HepG2 (cell line): ENCODE data around the gene MRFAP1L1. TPM values are rescaled to one million over a fixed set of nuclear protein-coding genes. Genes with fewer than 3 reads are reported as not detected.

Experiments
- ARNTL ChIP-seq: sonication (generic); formaldehyde crosslinking; IDR thresholded peaks from 2 replicates; pipeline ENCODE4 v1.4.0; 2020; ENCODE audit warnings: mild to moderate bottlenecking, missing genetic modification reagents
- BCL6 ChIP-seq: IDR thresholded peaks from 2 replicates; pipeline ENCODE4 v1.6.1; 2016; ENCODE audit warnings: missing genetic modification reagents, missing compliant biosample characterization
- CAMTA2 ChIP-seq: sonication (generic); formaldehyde crosslinking; IDR thresholded peaks from 2 replicates; pipeline ENCODE4 v1.4.0; 2020; ENCODE audit warnings: mild to moderate bottlenecking, missing genetic modification reagents, borderline replicate concordance
- CENPX ChIP-seq: sonication (generic); formaldehyde crosslinking; IDR thresholded peaks from 2 replicates; pipeline ENCODE4 v1.9.0; 2021; ENCODE audit warnings: mild to moderate bottlenecking, missing genetic modification reagents, moderate library complexity
- DPF2 ChIP-seq: sonication (generic); formaldehyde crosslinking; IDR thresholded peaks from 2 replicates; pipeline ENCODE4 v1.4.0; 2020; ENCODE audit warnings: mild to moderate bottlenecking, low read depth, missing genetic modification reagents, borderline replicate concordance
- MAZ ChIP-seq, 2 experiments: sonication (generic) in 1 of 2; formaldehyde crosslinking in 1 of 2; IDR thresholded peaks; 2 replicates each; pipeline versions ENCODE4 v1.5.0 to v1.6.1; 2012 to 2020; ENCODE audit warnings: low read depth in 2 of 2, mild to moderate bottlenecking in 2 of 2, borderline replicate concordance in 1 of 2, improper control_type of control experiment in 1 of 2, low read length in 1 of 2, missing genetic modification reagents in 1 of 2, moderate library complexity in 1 of 2
- MEIS1 ChIP-seq: sonication (generic); formaldehyde crosslinking; IDR thresholded peaks from 2 replicates; pipeline ENCODE4 v1.9.0; 2021; ENCODE audit warnings: mild to moderate bottlenecking, missing genetic modification reagents, moderate library complexity, borderline replicate concordance
- NR2C2 ChIP-seq: sonication (generic); formaldehyde crosslinking; IDR thresholded peaks from 2 replicates; pipeline ENCODE4 v1.4.0; 2020; ENCODE audit warnings: missing genetic modification reagents, mild to moderate bottlenecking, moderate library complexity, borderline replicate concordance
- PHF21A ChIP-seq: sonication (generic); formaldehyde crosslinking; IDR thresholded peaks from 2 replicates; pipeline ENCODE4 v1.5.0; 2020; ENCODE audit warnings: mild to moderate bottlenecking, missing genetic modification reagents
- POLR2AphosphoS5 ChIP-seq: IDR thresholded peaks from 2 replicates; pipeline ENCODE4 v1.6.1; 2012; ENCODE audit warnings: low read depth, low read length
- SALL2 ChIP-seq: sonication (generic); formaldehyde crosslinking; IDR thresholded peaks from 2 replicates; pipeline ENCODE4 v1.8.1; 2023; ENCODE audit warnings: mild to moderate bottlenecking, missing genetic modification reagents, inconsistent platforms
- SOX5 ChIP-seq: IDR thresholded peaks from 2 replicates; pipeline ENCODE4 v1.6.1; 2016; ENCODE audit warnings: borderline replicate concordance
- TCF7 ChIP-seq: sonication (generic); IDR thresholded peaks from 2 replicates; pipeline ENCODE4 v1.6.1; 2016; ENCODE audit warnings: antibody characterized with exemption, low read depth
- ZFY ChIP-seq: sonication (generic); formaldehyde crosslinking; IDR thresholded peaks from 2 replicates; pipeline ENCODE4 v1.4.0; 2020; ENCODE audit warnings: missing genetic modification reagents
- ZNF766 ChIP-seq: sonication (generic); formaldehyde crosslinking; IDR thresholded peaks from 2 replicates; pipeline ENCODE4 v1.5.0; 2020; ENCODE audit warnings: missing genetic modification reagents, borderline replicate concordance
- ZNF878 ChIP-seq: sonication (generic); formaldehyde crosslinking; IDR thresholded peaks from 2 replicates; pipeline ENCODE4 v1.8.1; 2023; ENCODE audit warnings: mild to moderate bottlenecking, missing genetic modification reagents, moderate library complexity
- polyA plus RNA-seq, 8 experiments: library from polyadenylated mRNA; depleted of rRNA in 3 of 8; stranded (reverse) in 7 of 8; unstranded in 1 of 8; fragments of >200 nt; fragmentation: Illumina TruSeq in 4 of 8; extraction: Trizol in 4 of 8; gene quantifications; 2 replicates each; pipeline versions ENCODE4 v1.2.1 to v1.2.3, GENCODE V29; 2011 to 2016; ENCODE audit warnings: low read depth in 4 of 8, missing spikeins in 1 of 8, mixed read lengths in 1 of 8; ENCODE audit not compliant: insufficient read depth in 1 of 8
- total RNA-seq, 5 experiments: library from RNA; depleted of rRNA; stranded (reverse); fragments of >200 nt; fragmentation: Illumina TruSeq; extraction: Trizol; gene quantifications; 2 replicates each; pipeline ENCODE4 v1.2.3, GENCODE V29; 2016; ENCODE audit warnings: low read depth in 1 of 5
- TF ChIP-seq, protein P1 (sequence below): sonication (generic); formaldehyde crosslinking; IDR thresholded peaks from 2 replicates; pipeline ENCODE4 v1.5.1; 2020; ENCODE audit warnings: mild to moderate bottlenecking, missing genetic modification reagents, moderate library complexity
- TF ChIP-seq, protein P2 (sequence below): sonication (generic); formaldehyde crosslinking; IDR thresholded peaks from 2 replicates; pipeline ENCODE4 v1.5.0; 2020; ENCODE audit warnings: missing genetic modification reagents
- TF ChIP-seq, protein P3 (sequence below): sonication (generic); formaldehyde crosslinking; conservative IDR thresholded peaks from 2 replicates; pipeline ENCODE4 v1.4.0; 2020; ENCODE audit warnings: missing genetic modification reagents
- TF ChIP-seq, protein P4 (sequence below): sonication (generic); formaldehyde crosslinking; IDR thresholded peaks from 2 replicates; pipeline ENCODE4 v1.8.1; 2023; ENCODE audit warnings: mild to moderate bottlenecking, missing genetic modification reagents

The MRFAP1L1 gene
- total and polyA plus RNA-seq, 2 of the 13 experiments (the other 11 are each of a cell fraction or from before 2014, with no cell fraction given): 44.8 to 76.6 TPM

DNA sequence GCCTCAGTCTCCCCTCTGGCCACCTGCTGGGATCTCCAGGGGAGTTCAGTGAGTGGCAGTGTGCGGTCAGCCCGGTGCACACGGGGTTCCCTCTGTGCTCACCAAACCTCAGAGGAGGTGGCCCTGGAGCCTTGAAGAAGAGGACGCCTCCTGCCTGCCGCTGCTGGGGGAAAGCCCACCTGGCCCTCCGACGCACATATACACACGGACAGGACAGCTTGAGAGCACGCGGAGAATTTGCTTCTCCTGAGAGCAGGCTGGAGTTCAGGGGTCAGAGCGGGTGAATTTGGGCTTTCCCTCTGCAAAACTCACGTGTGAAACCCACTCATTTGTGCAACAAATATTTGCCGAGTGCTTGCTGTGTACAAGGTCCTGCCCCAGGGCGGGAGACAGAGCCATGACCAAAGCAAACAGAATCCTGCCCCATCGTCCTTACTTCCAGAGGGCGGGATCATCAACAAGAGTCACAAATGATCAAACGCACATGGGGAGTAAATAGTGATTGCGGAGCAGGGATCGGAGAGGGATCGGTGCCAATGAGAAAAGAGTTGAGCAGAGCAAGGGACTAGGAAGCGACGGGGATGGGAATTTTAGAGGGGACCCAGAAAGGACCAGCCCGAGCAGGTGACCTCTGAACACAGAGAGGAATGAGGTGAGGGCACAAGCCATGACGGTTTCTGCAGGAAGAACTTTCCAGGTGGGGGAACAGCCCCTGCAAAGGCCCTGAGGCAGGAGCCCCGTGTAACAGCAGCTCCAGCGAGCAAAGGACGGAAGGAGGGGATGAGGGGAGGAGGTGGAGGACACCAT is 23.9 kb upstream of the MRFAP1L1 start (continued):
- TF ChIP-seq, protein P1, sequence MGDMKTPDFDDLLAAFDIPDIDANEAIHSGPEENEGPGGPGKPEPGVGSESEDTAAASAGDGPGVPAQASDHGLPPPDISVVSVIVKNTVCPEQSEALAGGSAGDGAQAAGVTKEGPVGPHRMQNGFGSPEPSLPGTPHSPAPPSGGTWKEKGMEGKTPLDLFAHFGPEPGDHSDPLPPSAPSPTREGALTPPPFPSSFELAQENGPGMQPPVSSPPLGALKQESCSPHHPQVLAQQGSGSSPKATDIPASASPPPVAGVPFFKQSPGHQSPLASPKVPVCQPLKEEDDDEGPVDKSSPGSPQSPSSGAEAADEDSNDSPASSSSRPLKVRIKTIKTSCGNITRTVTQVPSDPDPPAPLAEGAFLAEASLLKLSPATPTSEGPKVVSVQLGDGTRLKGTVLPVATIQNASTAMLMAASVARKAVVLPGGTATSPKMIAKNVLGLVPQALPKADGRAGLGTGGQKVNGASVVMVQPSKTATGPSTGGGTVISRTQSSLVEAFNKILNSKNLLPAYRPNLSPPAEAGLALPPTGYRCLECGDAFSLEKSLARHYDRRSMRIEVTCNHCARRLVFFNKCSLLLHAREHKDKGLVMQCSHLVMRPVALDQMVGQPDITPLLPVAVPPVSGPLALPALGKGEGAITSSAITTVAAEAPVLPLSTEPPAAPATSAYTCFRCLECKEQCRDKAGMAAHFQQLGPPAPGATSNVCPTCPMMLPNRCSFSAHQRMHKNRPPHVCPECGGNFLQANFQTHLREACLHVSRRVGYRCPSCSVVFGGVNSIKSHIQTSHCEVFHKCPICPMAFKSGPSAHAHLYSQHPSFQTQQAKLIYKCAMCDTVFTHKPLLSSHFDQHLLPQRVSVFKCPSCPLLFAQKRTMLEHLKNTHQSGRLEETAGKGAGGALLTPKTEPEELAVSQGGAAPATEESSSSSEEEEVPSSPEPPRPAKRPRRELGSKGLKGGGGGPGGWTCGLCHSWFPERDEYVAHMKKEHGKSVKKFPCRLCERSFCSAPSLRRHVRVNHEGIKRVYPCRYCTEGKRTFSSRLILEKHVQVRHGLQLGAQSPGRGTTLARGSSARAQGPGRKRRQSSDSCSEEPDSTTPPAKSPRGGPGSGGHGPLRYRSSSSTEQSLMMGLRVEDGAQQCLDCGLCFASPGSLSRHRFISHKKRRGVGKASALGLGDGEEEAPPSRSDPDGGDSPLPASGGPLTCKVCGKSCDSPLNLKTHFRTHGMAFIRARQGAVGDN: peak; percentile 88
- TF ChIP-seq SALL2 (CRISPR knock-in tag) (peak; percentile 85), CENPX (CRISPR knock-in tag) (no peak), NR2C2 (peak; percentile 94), ZNF766 (CRISPR knock-in tag) (no peak), ZNF878 (CRISPR knock-in tag) (0 out of 2 replicates have a peak, but pooled peaks have one; percentile 74), TCF7 (peak; percentile 86), ZFY (CRISPR knock-in tag) (peak; percentile 42; the same call in 1 of the 2 replicates), BCL6 (CRISPR knock-in tag) (peak; percentile 79), MEIS1 (peak; percentile 60; the same call in 1 of the 2 replicates), ARNTL (peak; percentile 99), CAMTA2 (CRISPR knock-in tag) (no peak), SOX5 (peak; percentile 62; the same call in 1 of the 2 replicates), DPF2 (CRISPR knock-in tag) (peak; percentile 89), MAZ (IDR thresholded peaks at IDR 0.05; ENCODE audit: borderline replicate concordance, low read depth, low read length) (no peak), MAZ (CRISPR knock-in tag; IDR thresholded peaks at IDR 0.05; ENCODE audit: low read depth) (0 out of 2 replicates have a peak, but pooled peaks have one; percentile 42), PHF21A (CRISPR knock-in tag) (peak; percentile 97), POLR2AphosphoS5 (no peak; the same call in 1 of the 2 replicates)
- TF ChIP-seq, protein P2, sequence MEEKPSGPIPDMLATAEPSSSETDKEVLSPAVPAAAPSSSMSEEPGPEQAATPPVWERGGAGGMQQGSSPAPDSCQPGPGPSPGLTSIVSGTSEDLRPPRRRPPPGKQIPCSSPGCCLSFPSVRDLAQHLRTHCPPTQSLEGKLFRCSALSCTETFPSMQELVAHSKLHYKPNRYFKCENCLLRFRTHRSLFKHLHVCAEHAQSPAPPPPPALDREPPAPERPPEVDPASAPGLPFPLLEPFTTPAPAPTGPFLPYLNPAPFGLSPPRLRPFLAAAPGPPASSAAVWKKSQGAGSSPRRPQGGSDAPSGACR (CRISPR knock-in tag): peak; percentile 87
- TF ChIP-seq, protein P3, sequence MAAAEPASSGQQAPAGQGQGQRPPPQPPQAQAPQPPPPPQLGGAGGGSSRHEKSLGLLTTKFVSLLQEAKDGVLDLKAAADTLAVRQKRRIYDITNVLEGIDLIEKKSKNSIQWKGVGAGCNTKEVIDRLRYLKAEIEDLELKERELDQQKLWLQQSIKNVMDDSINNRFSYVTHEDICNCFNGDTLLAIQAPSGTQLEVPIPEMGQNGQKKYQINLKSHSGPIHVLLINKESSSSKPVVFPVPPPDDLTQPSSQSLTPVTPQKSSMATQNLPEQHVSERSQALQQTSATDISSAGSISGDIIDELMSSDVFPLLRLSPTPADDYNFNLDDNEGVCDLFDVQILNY (CRISPR knock-in tag): peak; percentile 38; the same call in 1 of the 2 replicates
- TF ChIP-seq, protein P4, sequence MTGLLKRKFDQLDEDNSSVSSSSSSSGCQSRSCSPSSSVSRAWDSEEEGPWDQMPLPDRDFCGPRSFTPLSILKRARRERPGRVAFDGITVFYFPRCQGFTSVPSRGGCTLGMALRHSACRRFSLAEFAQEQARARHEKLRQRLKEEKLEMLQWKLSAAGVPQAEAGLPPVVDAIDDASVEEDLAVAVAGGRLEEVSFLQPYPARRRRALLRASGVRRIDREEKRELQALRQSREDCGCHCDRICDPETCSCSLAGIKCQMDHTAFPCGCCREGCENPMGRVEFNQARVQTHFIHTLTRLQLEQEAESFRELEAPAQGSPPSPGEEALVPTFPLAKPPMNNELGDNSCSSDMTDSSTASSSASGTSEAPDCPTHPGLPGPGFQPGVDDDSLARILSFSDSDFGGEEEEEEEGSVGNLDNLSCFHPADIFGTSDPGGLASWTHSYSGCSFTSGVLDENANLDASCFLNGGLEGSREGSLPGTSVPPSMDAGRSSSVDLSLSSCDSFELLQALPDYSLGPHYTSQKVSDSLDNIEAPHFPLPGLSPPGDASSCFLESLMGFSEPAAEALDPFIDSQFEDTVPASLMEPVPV: peak; percentile 65; the same call in 1 of the 2 replicates
